K562 (cell line): ENCODE results near the gene SCN1B. TPM values are rescaled to one million over a fixed set of nuclear protein-coding genes. Genes with fewer than 3 reads are reported as not detected.

Source experiments
- ATAC-seq: fragments of 200-7000 bp; cut with Tn5 transposase; 3 replicates; pipeline ENCODE4 v1.9.1; 2020; ENCODE audit warnings: moderate library complexity
- BruUV-seq: library from RNA; stranded (reverse); fragments of 400-500 nt; replicated peaks from 2 replicates; lab custom pipeline; 2021; lab: Mats Ljungman, UMichigan
- CTCF ChIA-PET: fragments of 300-600 bp; formaldehyde crosslinking; extraction: SDS; loops from one replicate; lab custom pipeline; 2021; ENCODE audit warnings: low intra/inter-chr PET ratio; lab: Yijun Ruan, JAX
- POLR2A ChIA-PET: fragments of 300-600, 350-650 bp; sonication (Branson Sonifier 250); formaldehyde crosslinking; extraction: SDS; loops from one replicate; lab custom pipeline; 2021; ENCODE audit warnings: antibody characterized with exemption, inconsistent platforms; lab: Yijun Ruan, JAX
- DNase-seq, 4 experiments: peaks; one replicate each; pipeline versions ENCODE4 v3.0.0 to v3.0.0-alpha.2; 2011 to 2018; ENCODE audit warnings: low spot score in 3 of 4, mixed read lengths in 3 of 4; ENCODE audit errors: extremely low read depth in 1 of 4
- FAIRE-seq: peaks from 2 replicates; lab custom pipeline; 2011; peaks lifted over from hg19 to GRCh38; lab: Jason Lieb, UNC
- H2AFZ ChIP-seq: 2 replicates; pipeline ENCODE4 v1.6.0; 2011; ENCODE audit warnings: low read depth, low read length, control low read depth, inconsistent platforms
- H3K27ac ChIP-seq: fragments of 200-600 bp; 3 replicates; pipeline ENCODE4 v1.8.0; 2011; ENCODE audit warnings: low read depth, mild to moderate bottlenecking, control low read depth, inconsistent platforms, low read length, moderate library complexity, mixed read lengths; ENCODE audit errors: extremely low read depth
- H3K27me3 ChIP-seq, 2 experiments: fragments of 300-600 bp in 1 of 2; 2 replicates in 1 of 2; 3 replicates in 1 of 2; pipeline versions ENCODE4 v1.6.0 to v1.8.0; 2011; ENCODE audit warnings: inconsistent platforms in 2 of 2, low read length in 2 of 2, mild to moderate bottlenecking in 1 of 2, mixed read lengths in 1 of 2, moderate library complexity in 1 of 2; ENCODE audit not compliant: control insufficient read depth in 2 of 2, insufficient read depth in 2 of 2
- H3K36me3 ChIP-seq: fragments of 300-600 bp; 3 replicates; pipeline ENCODE4 v1.8.0; 2011; ENCODE audit warnings: mild to moderate bottlenecking, low read length, inconsistent platforms; ENCODE audit not compliant: control insufficient read depth, insufficient read depth
- H3K4me1 ChIP-seq, 2 experiments: fragments of 200-600 bp in 1 of 2; replicated peaks in 1 of 2; 2 replicates in 1 of 2; 3 replicates in 1 of 2; pipeline versions ENCODE4 v1.5.1 to v1.8.0; 2011; ENCODE audit warnings: inconsistent platforms in 2 of 2, low read length in 2 of 2, mild to moderate bottlenecking in 1 of 2, mixed read lengths in 1 of 2, moderate library complexity in 1 of 2; ENCODE audit not compliant: control insufficient read depth in 2 of 2, insufficient read depth in 2 of 2
- H3K4me2 ChIP-seq: 2 replicates; pipeline ENCODE4 v1.6.1; 2011; ENCODE audit warnings: low read length, control low read depth, inconsistent platforms, mixed read lengths; ENCODE audit not compliant: insufficient read depth
- H3K4me3 ChIP-seq: fragments of 200-600 bp; sonication (generic), shearing (Covaris generic); 2 replicates; pipeline ENCODE4 v1.5.1; 2016; ENCODE audit warnings: control low read depth, inconsistent platforms
- H3K79me2 ChIP-seq: fragments of 200-600 bp; 3 replicates; pipeline ENCODE4 v1.8.0; 2011; ENCODE audit warnings: low read length, inconsistent platforms; ENCODE audit not compliant: control insufficient read depth, insufficient read depth
- H3K9ac ChIP-seq, 2 experiments: 2 replicates each; pipeline versions ENCODE4 v1.6.0 to v1.6.1; 2011; ENCODE audit warnings: low read depth in 2 of 2, low read length in 2 of 2, control low read depth in 1 of 2, inconsistent platforms in 1 of 2, mild to moderate bottlenecking in 1 of 2, mixed read lengths in 1 of 2; ENCODE audit not compliant: insufficient read depth in 1 of 2
- H3K9me1 ChIP-seq: one replicate; pipeline ENCODE4 v1.6.0; 2011; ENCODE audit warnings: inconsistent platforms, mild to moderate bottlenecking, low read length, moderate library complexity; ENCODE audit not compliant: control insufficient read depth, insufficient read depth
- H3K9me3 ChIP-seq: replicated peaks from 2 replicates; pipeline ENCODE4 v1.5.1; 2011; ENCODE audit warnings: low read depth, low read length, inconsistent platforms; ENCODE audit not compliant: control insufficient read depth, insufficient read depth
- H4K20me1 ChIP-seq: replicated peaks from 2 replicates; pipeline ENCODE4 v1.6.1; 2011; ENCODE audit warnings: low read length, inconsistent platforms, mixed read lengths; ENCODE audit not compliant: control insufficient read depth, insufficient read depth
- BCL6 ChIP-seq: fragments of 250-450 bp; sonication (Bioruptor Pico); IDR thresholded peaks from 2 replicates; pipeline ENCODE4 v1.4.0; 2020
- CBX1 ChIP-seq: sonication (generic); IDR thresholded peaks from 2 replicates; pipeline ENCODE4 v1.6.1; 2016; ENCODE audit warnings: antibody characterized with exemption, low read depth, mild to moderate bottlenecking
- CHD4 ChIP-seq: fragments of 200-600 bp; sonication (generic); IDR thresholded peaks from 3 replicates; pipeline ENCODE4 v1.6.1; 2012; ENCODE audit warnings: low read depth, mild to moderate bottlenecking, mixed read lengths, low read length, inconsistent platforms; ENCODE audit not compliant: insufficient read depth, insufficient replicate concordance, poor library complexity, severe bottlenecking
- CREB3 ChIP-seq: fragments of 450-650 bp; conservative IDR thresholded peaks from 2 replicates; pipeline ENCODE4 v1.6.1; 2016; ENCODE audit warnings: missing genetic modification characterization, low read depth, mild to moderate bottlenecking, missing compliant biosample characterization, moderate library complexity
- DPF2 ChIP-seq: fragments of 450-650 bp; IDR thresholded peaks from 2 replicates; pipeline ENCODE4 v1.6.1; 2016
- ELF2 ChIP-seq: fragments of 250-450 bp; sonication (Bioruptor Pico); IDR thresholded peaks from 2 replicates; pipeline ENCODE4 v1.5.0; 2021; ENCODE audit warnings: mild to moderate bottlenecking
- KHSRP ChIP-seq: fragments of 450-650 bp; IDR thresholded peaks from 2 replicates; pipeline ENCODE4 v1.6.1; 2017
- NFATC3 ChIP-seq: fragments of 450-650 bp; IDR thresholded peaks from 2 replicates; pipeline ENCODE4 v1.6.1; 2017; ENCODE audit warnings: mild to moderate bottlenecking
- NFIC ChIP-seq: fragments of 450-650 bp; IDR thresholded peaks from 2 replicates; pipeline ENCODE4 v1.6.1; 2017; ENCODE audit warnings: mild to moderate bottlenecking, inconsistent platforms
- NFIX ChIP-seq: fragments of 250-450 bp; sonication (Bioruptor Pico); IDR thresholded peaks from 2 replicates; pipeline ENCODE4 v1.4.0; 2020; ENCODE audit warnings: low read depth, mild to moderate bottlenecking, moderate library complexity
- PHB ChIP-seq: fragments of 250-450 bp; sonication (Bioruptor Pico); IDR thresholded peaks from 2 replicates; pipeline ENCODE4 v1.5.0; 2021
- POLR2AphosphoS5 ChIP-seq: IDR thresholded peaks from 2 replicates; pipeline ENCODE4 v1.6.1; 2011; ENCODE audit warnings: mild to moderate bottlenecking, low read depth, low read length, moderate library complexity; ENCODE audit not compliant: control insufficient read depth, insufficient read depth
- POLR2G ChIP-seq: fragments of 200-400 bp; formaldehyde crosslinking; IDR thresholded peaks from 2 replicates; pipeline ENCODE4 v1.6.1; 2017; ENCODE audit warnings: low read depth, mild to moderate bottlenecking, antibody characterized with exemption, low read length, moderate library complexity
- POLR3A ChIP-seq: IDR thresholded peaks from 2 replicates; pipeline ENCODE4 v1.6.1; 2011; ENCODE audit warnings: borderline replicate concordance, mild to moderate bottlenecking, moderate library complexity; ENCODE audit not compliant: insufficient read length, insufficient read depth; ENCODE audit errors: extremely low read depth
- SRSF9 ChIP-seq: fragments of 200-400 bp; formaldehyde crosslinking; IDR thresholded peaks from 2 replicates; pipeline ENCODE4 v1.6.1; 2017; ENCODE audit warnings: low read depth, low read length, borderline replicate concordance
- TGIF2 ChIP-seq: sonication (generic); formaldehyde crosslinking; IDR thresholded peaks from 2 replicates; pipeline ENCODE4 v1.8.1; 2022; ENCODE audit warnings: mild to moderate bottlenecking, missing genetic modification reagents, moderate library complexity
- ZBED1 ChIP-seq: IDR thresholded peaks from 2 replicates; pipeline ENCODE4 v1.6.1; 2014
- ZC3H11A ChIP-seq: IDR thresholded peaks from 2 replicates; pipeline ENCODE4 v1.6.1; 2012; ENCODE audit warnings: low read depth, low read length, improper control_type of control experiment
- WGBS: fragments of 100-300 bp; shearing (Covaris generic); methylation state at CpG from one replicate; pipeline ENCODE4 v1.1.6; 2016; ENCODE audit warnings: low coverage, mixed read lengths; ENCODE audit not compliant: insufficient coverage; ENCODE audit errors: missing lambda C conversion rate; 5-methylcytosine and 5-hydroxymethylcytosine counted together
- in situ Hi-C: fragments of 300-500 bp; cut with MboI; formaldehyde crosslinking; loops from 4 replicates; pipeline ENCODE4 v1.15.0; 2018; ENCODE audit warnings: inconsistent platforms, mixed read lengths
- intact Hi-C: fragments of 100-400 bp; cut with micrococcal nuclease; formaldehyde crosslinking; loops from 2 replicates; pipeline ENCODE4 v1.14.2; 2022
- polyA plus RNA-seq, 8 experiments: library from polyadenylated mRNA; depleted of rRNA in 4 of 8; stranded (reverse) in 5 of 8; unstranded in 3 of 8; fragments of >200 nt; fragmentation: Nextera tagmentation in 2 of 8; fragmentation: Illumina TruSeq in 1 of 8; extraction: Ambion mirVana in 2 of 8; extraction: Trizol in 1 of 8; gene quantifications; 2 replicates each; pipeline versions ENCODE4 v1.2.1 to v1.2.3, GENCODE V29; 2011 to 2014; ENCODE audit warnings: inconsistent platforms in 1 of 8, missing spikeins in 1 of 8
- total RNA-seq, 7 experiments: library from RNA; depleted of rRNA in 6 of 7; stranded (reverse); fragments of >200 nt in 6 of 7; fragmentation: Illumina TruSeq in 2 of 7; extraction: Trizol in 2 of 7; gene quantifications; 2 replicates each; pipeline versions ENCODE4 v1.2.1 to v1.2.3, GENCODE V29; 2011 to 2021; ENCODE audit warnings: low replicate concordance in 1 of 7

SCN1B gene
- total and polyA plus RNA-seq, 9 of the 15 experiments (the other 6 are each of a cell fraction or from before 2014, with no cell fraction given): 0.03 to 2.5 (median 0.91) TPM

- 33% methylated on average over 14 of the region's 15 CpGs for WGBS
Measured at GRCh38 chr19:35083691-35084508, 53.6 kb downstream of the SCN1B start.

More at GRCh38 chr19:35083691-35084508, 53.6 kb downstream of the SCN1B start:
- POLR2A ChIA-PET: interaction anchor here (0.6 kb wide), 1 partner anchor 360 kb away, joined by 3 read pairs; no protein-coding TSS in a partner anchor
- Histone ChIP-seq H3K27ac (no peak overlapping the region), H3K79me2 (no peaks in the 10 kb centered on the region), H3K9ac (peak overlapping the region in 1 of 2 experiments; percentile 15; a peak in 1 of 4 replicates), H3K27me3 (peaks cover 11 to 26% of the 10 kb centered on the region in 2 experiments; a peak in 3 of 5 replicates), H2AFZ (no peak overlapping the region), H3K36me3 (no peaks in the 10 kb centered on the region), H4K20me1 (no peaks in the 10 kb centered on the region), H3K4me2 (no peak overlapping the region), H3K9me3 (no peaks in the 10 kb centered on the region), H3K9me1 (no peaks in the 10 kb centered on the region), H3K4me1 (peaks cover 0 to 19% of the 10 kb centered on the region in 2 experiments; a peak in 2 of 5 replicates), H3K4me3 (no peak overlapping the region)
- CTCF ChIA-PET: no interaction called here
- TF ChIP-seq SRSF9 (no peak), BCL6 (CRISPR knock-in tag) (no peak), CREB3 (tag) (no peak), ZBED1 (no peak), DPF2 (no peak), ZC3H11A (no peak), NFIX (CRISPR knock-in tag) (no peak), POLR2G (no peak), POLR3A (no peak), NFIC (no peak), NFATC3 (no peak), CBX1 (no peak), KHSRP (no peak), POLR2AphosphoS5 (no peak), PHB (CRISPR knock-in tag) (no peak), TGIF2 (CRISPR knock-in tag) (no peak), ELF2 (CRISPR knock-in tag) (no peak), CHD4 (no peak)
- intact Hi-C loops: no loop called here
- in situ Hi-C loops: no loop called here
- ATAC-seq: no peak
- no TSS peak for BruUV-seq
- no peak for FAIRE-seq
- no peak for DNase-seq
